Panc1 (cell line): ENCODE measurements around the gene EPHA10. TPM values are rescaled to one million over a fixed set of nuclear protein-coding genes. Genes with fewer than 3 reads are reported as not detected.

Experiments
- ATAC-seq: fragments of 200-7000 bp; cut with Tn5 transposase; 2 replicates; pipeline ENCODE4 v1.9.1; 2020; ENCODE audit warnings: mild to moderate bottlenecking, moderate library complexity
- BruUV-seq: library from RNA; stranded (reverse); fragments of 400-500 nt; replicated peaks from 2 replicates; lab custom pipeline; 2021; lab: Mats Ljungman, UMichigan
- CTCF ChIA-PET: fragments of 300-600 bp; sonication (Branson Sonifier 250); formaldehyde crosslinking; loops from one replicate; lab custom pipeline; 2022; ENCODE audit warnings: antibody characterized with exemption; lab: Charles Lee
- POLR2A ChIA-PET: fragments of 300-600 bp; sonication (Branson Sonifier 250); formaldehyde crosslinking; loops from one replicate; lab custom pipeline; 2022; ENCODE audit warnings: antibody characterized with exemption; lab: Charles Lee
- DNase-seq: peaks from one replicate; pipeline ENCODE4 v3.0.0-alpha.2; 2010; ENCODE audit warnings: low read depth, low spot score
- H3K27ac ChIP-seq: 2 replicates; pipeline ENCODE4 v1.5.1; 2011; ENCODE audit warnings: mild to moderate bottlenecking, low read length, inconsistent platforms
- H3K27me3 ChIP-seq: fragments of 200-500 bp; sonication (Bioruptor generic); 2 replicates; pipeline ENCODE4 v1.6.0; 2014; ENCODE audit warnings: low read length, inconsistent platforms; ENCODE audit not compliant: control insufficient read depth, insufficient read depth
- H3K36me3 ChIP-seq: fragments of 200-500 bp; sonication (Bioruptor generic); 2 replicates; pipeline ENCODE4 v1.5.1; 2014; ENCODE audit warnings: inconsistent platforms, mild to moderate bottlenecking, low read length, moderate library complexity; ENCODE audit not compliant: control insufficient read depth, insufficient read depth
- H3K4me1 ChIP-seq: 2 replicates; pipeline ENCODE4 v1.5.1; 2011; ENCODE audit warnings: inconsistent platforms, mild to moderate bottlenecking, low read length, moderate library complexity; ENCODE audit not compliant: control insufficient read depth, insufficient read depth
- H3K4me3 ChIP-seq, 2 experiments: 2 replicates each; pipeline ENCODE4 v1.5.1; 2011 to 2012; ENCODE audit warnings: low read depth in 2 of 2, low read length in 2 of 2, mild to moderate bottlenecking in 2 of 2, inconsistent platforms in 1 of 2, moderate library complexity in 1 of 2
- H3K9me3 ChIP-seq: fragments of 200-500 bp; sonication (Bioruptor generic); 2 replicates; pipeline ENCODE4 v1.5.1; 2014; ENCODE audit warnings: low read depth, mild to moderate bottlenecking, inconsistent platforms, low read length, moderate library complexity; ENCODE audit not compliant: control insufficient read depth, insufficient read depth
- POLR2AphosphoS5 ChIP-seq: IDR thresholded peaks from 2 replicates; pipeline ENCODE4 v1.6.1; 2012; ENCODE audit warnings: mild to moderate bottlenecking, low read depth, low read length, moderate library complexity
- SIN3A ChIP-seq: IDR thresholded peaks from 2 replicates; pipeline ENCODE4 v1.6.1; 2012; ENCODE audit warnings: low read depth, mild to moderate bottlenecking, low read length, moderate library complexity, borderline replicate concordance; ENCODE audit not compliant: insufficient read depth
- TCF7L2 ChIP-seq: IDR thresholded peaks from 2 replicates; pipeline ENCODE4 v1.6.1; 2011; ENCODE audit warnings: mild to moderate bottlenecking, low read depth, low read length, inconsistent platforms
- in situ Hi-C: cut with HindIII; loops from 2 replicates; pipeline ENCODE4 v1.10.0; 2016; ENCODE audit warnings: low sequenced_read_pairs, low pct_unique_long_range_greater_than_20kb
- intact Hi-C: fragments of 100-400 bp; cut with micrococcal nuclease; formaldehyde crosslinking; loops from one replicate; pipeline ENCODE4 v1.10.0; 2022; ENCODE audit not compliant: unreplicated experiment
- total RNA-seq: library from RNA; stranded (reverse); gene quantifications from one replicate; pipeline ENCODE4 v1.2.1, GENCODE V29; 2021; ENCODE audit not compliant: unreplicated experiment
- TF ChIP-seq, protein P1 (sequence below): fragments of 450-650 bp; IDR thresholded peaks from 2 replicates; pipeline ENCODE4 v1.5.1; 2017; ENCODE audit warnings: mild to moderate bottlenecking
- TF ChIP-seq, protein P2 (sequence below), 2 experiments: IDR thresholded peaks; 2 replicates each; pipeline ENCODE4 v1.6.1; 2011 to 2012; ENCODE audit warnings: low read depth in 2 of 2, control low read depth in 1 of 2, low read length in 1 of 2, mild to moderate bottlenecking in 1 of 2, moderate library complexity in 1 of 2; ENCODE audit not compliant: insufficient read depth in 1 of 2

The EPHA10 gene
- total RNA-seq, 1 experiment from 2014 or later, result 2.8 TPM

DNA sequence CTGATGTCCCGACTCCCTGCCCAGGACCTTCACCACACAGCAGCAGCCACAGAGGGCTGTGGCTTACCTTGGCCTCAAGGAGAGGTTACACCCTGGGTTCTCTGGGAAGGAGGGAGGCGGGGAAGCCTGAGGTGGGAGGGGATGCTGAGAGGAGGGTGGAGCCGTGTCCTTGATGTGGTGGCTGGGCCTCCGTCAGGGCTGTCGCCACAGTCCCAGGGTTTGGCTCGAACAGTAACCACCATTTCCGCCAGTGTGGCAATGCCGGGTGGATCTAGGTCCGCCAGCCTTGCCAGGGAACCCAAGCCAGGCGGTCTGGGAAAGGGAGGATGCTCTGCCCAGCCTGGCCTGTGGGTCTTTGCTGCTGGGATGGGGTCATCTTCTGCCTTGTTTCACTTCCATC lies 91.0 kb downstream of the EPHA10 start:
- no peaks in the 10 kb centered on the region for H3K4me1 ChIP-seq
- no peaks in the 10 kb centered on the region for H3K9me3 ChIP-seq
- TF ChIP-seq, protein P1, sequence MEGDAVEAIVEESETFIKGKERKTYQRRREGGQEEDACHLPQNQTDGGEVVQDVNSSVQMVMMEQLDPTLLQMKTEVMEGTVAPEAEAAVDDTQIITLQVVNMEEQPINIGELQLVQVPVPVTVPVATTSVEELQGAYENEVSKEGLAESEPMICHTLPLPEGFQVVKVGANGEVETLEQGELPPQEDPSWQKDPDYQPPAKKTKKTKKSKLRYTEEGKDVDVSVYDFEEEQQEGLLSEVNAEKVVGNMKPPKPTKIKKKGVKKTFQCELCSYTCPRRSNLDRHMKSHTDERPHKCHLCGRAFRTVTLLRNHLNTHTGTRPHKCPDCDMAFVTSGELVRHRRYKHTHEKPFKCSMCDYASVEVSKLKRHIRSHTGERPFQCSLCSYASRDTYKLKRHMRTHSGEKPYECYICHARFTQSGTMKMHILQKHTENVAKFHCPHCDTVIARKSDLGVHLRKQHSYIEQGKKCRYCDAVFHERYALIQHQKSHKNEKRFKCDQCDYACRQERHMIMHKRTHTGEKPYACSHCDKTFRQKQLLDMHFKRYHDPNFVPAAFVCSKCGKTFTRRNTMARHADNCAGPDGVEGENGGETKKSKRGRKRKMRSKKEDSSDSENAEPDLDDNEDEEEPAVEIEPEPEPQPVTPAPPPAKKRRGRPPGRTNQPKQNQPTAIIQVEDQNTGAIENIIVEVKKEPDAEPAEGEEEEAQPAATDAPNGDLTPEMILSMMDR, result no peak
- TF ChIP-seq POLR2AphosphoS5 (no peak), SIN3A (no peak), TCF7L2 (no peak)
- TF ChIP-seq, protein P2, sequence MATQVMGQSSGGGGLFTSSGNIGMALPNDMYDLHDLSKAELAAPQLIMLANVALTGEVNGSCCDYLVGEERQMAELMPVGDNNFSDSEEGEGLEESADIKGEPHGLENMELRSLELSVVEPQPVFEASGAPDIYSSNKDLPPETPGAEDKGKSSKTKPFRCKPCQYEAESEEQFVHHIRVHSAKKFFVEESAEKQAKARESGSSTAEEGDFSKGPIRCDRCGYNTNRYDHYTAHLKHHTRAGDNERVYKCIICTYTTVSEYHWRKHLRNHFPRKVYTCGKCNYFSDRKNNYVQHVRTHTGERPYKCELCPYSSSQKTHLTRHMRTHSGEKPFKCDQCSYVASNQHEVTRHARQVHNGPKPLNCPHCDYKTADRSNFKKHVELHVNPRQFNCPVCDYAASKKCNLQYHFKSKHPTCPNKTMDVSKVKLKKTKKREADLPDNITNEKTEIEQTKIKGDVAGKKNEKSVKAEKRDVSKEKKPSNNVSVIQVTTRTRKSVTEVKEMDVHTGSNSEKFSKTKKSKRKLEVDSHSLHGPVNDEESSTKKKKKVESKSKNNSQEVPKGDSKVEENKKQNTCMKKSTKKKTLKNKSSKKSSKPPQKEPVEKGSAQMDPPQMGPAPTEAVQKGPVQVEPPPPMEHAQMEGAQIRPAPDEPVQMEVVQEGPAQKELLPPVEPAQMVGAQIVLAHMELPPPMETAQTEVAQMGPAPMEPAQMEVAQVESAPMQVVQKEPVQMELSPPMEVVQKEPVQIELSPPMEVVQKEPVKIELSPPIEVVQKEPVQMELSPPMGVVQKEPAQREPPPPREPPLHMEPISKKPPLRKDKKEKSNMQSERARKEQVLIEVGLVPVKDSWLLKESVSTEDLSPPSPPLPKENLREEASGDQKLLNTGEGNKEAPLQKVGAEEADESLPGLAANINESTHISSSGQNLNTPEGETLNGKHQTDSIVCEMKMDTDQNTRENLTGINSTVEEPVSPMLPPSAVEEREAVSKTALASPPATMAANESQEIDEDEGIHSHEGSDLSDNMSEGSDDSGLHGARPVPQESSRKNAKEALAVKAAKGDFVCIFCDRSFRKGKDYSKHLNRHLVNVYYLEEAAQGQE (IDR thresholded peaks at IDR 0.05; ENCODE audit: insufficient read depth in 1 of 2, low read depth in 2 of 2, low read length in 1 of 2), result no peak
- no peak overlapping the region for H3K27ac ChIP-seq
- ChIA-PET POLR2A (interaction anchor here (0.5 kb wide), 1 partner anchor 179 kb away, joined by 3 read pairs; no protein-coding TSS in a partner anchor), CTCF (interaction anchor here (0.6 kb wide), 1 partner anchor 70 kb away, joined by 7 read pairs; no protein-coding TSS in a partner anchor)
- no TSS peak for BruUV-seq
- no peak for ATAC-seq
- in situ Hi-C loops, result no loop called here
- DNase-seq, result no peak
- H3K4me3 ChIP-seq, result no peak overlapping the region
- H3K36me3 ChIP-seq, result no peaks in the 10 kb centered on the region
- H3K27me3 ChIP-seq, result peaks cover 8% of the 10 kb centered on the region
- intact Hi-C loops, result no loop called here

DNA sequence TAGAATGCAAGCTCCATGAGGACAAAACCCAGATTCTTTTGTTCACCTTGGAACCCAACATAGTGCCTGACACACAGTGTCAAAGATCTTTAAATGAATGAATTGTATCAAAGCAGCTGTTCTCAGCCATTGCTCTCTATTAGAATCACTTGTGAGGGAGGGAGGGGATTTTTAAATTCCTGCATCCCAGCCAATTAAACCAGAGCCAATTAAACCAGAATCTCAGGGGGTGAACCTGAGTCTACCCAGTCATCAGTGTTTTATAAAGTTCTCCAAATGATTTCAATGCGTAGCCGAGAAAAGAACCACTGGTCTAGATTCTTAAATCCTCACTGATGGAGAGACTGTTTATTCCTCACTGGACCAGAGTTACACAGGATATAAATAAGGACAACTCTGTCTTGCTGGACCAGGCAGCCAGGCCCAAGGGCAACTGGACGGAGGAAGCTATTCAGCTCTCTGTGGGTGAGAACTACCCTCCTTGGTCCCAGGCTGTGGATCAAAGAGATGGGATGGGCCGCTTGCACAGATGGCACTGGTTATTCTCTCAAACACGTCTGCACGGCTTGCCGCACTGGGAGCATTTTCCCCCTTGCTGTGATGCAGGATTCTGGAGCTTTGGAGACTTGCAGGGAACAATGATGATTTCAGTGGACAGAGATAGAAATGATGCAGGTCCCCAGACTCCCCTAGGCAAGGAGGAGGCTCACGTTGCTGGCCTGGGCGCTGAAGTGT lies 92.6 kb downstream of the EPHA10 start:
- Histone ChIP-seq H3K4me1 (no peaks in the 10 kb centered on the region), H3K9me3 (no peaks in the 10 kb centered on the region), H3K36me3 (no peaks in the 10 kb centered on the region), H3K27me3 (peaks cover 8% of the 10 kb centered on the region), H3K4me3 (no peak overlapping the region), H3K27ac (no peak overlapping the region)
- ChIA-PET CTCF (interaction anchor here (0.6 kb wide), 1 partner anchor 1170 kb away, joined by 3 read pairs; no protein-coding TSS in a partner anchor), POLR2A (no interaction called here)
- BruUV-seq, result no TSS peak
- in situ Hi-C loops, result no loop called here
- TF ChIP-seq SIN3A (no peak), POLR2AphosphoS5 (no peak), TCF7L2 (no peak)
- TF ChIP-seq, protein P1, result no peak
- TF ChIP-seq, protein P2 (IDR thresholded peaks at IDR 0.05; ENCODE audit: insufficient read depth in 1 of 2, low read depth in 2 of 2, low read length in 1 of 2), result no peak
- DNase-seq, result no peak
- intact Hi-C loops, result no loop called here
- no peak for ATAC-seq
